ENCODE measurements around the gene SREBF1. TPM values are rescaled to one million over a fixed set of nuclear protein-coding genes. Genes with fewer than 3 reads are reported as not detected.
A peak's percentile ranks its signal among the peaks of the same experiment; 100 is the strongest.

Gene SREBF1
- total RNA-seq, 1 experiment from 2014 or later: 19.1 TPM

DNA sequence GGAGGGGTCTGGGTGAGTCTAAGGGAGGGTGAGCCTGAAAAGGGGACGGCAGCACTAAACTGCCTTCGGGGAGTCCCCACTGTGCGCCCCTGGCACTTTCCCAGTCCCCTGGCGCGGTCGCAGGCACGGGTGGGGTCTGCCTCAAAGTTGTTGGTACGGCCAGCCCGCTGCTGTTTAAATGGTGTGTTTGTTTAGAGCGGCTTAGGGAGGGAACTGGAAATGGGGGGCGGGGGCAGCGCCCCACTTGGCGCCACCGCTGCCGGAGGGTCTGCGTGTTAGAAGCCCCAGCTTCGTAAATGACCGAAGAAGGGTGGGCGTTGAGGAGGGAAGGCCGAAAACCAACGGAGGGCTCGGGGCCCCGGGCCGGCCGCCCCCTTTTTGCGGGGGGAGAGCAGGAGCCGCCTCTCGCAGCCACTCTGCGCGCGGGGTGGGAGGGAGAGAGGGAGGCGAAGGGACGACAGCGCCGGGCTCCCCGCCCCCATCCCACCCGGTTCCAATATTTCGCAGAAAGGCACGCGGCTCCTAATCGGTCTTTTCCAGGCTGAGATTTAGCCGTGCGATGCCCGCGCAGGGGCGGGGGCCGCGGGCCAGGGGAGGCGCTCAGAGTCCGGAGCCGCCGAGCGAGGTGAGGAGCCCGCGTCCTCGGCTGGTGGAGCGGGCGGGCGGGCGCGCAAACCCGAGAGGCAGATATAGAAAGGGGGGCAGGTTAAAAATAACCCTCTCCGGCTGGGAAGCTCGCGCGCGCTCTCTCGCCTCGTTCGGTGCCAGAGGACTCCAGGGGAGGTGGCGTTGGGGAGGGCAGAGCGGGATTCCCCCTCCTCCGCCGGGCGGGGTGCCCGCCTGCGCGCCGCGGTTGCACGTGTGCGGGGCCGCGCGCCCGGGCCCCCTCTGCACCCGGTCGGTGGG lies 54.9 kb downstream of the SREBF1 start:
- DNase-seq (ENCODE audit: low read depth): peak; percentile 74

DNA sequence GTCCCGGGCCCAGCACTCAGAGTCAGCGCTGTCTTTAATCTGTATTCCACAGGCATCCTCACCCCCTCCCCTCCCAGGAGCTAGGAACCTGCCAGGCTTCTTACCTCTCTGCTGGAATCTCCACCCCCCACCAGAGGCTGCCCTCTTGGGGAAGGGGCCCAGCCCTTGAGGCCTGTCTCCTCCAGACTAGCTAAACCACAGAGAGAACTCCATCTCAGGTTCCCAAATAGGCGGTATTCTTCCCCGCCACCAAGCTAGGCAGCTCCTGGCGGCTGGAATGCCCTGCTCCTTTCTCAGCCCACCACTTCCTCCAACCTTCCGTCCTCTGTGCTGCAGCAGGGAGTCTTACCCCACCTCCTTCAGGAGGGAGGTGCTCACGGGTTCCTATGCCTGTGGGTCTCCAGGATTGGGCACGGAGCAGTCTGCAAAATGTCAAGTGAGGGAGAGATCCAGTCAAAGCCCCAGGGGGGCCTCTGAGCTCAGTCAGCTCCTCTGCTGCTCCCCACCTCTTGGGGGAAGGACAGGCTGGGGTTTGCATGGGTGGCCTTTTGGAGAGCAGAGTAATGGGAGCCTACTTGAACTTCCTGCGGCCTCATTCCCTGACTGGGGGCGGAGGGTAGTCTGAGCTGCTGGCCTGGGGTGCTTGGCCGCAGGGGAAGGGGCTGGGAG lies 55.7 kb downstream of the SREBF1 start:
- DNase-seq (ENCODE audit: low read depth): peak; percentile 87

DNA sequence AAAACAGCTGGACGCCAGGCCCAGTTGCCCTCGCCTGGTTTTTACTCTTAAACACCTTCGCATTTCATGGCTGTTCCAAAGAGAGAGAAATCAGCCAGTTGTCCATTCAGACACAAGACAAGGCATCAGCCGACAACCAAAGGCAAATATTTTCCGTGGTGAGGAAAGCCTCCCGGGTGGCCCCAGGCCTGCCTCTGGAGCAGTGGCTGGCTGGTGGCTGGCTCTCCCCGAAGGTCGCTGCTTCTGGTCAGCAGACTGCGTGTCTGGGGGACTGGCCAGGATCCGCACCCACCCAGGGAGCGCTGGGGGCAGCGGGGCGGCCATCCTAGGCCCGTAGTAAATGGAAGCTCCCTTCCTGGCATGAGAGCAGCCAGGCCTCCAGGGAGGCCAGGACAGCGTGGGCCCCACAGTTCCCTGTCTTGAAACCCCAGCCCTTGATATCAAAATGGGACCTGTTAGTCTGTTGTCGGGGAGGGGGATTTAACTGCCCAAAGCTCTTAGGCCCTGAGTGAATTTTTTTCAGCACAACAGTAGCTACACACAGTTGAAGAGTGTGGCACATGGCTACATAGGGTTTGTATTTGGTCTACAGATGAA lies 57.7 kb downstream of the SREBF1 start:
- no peak for DNase-seq (ENCODE audit: low read depth)

DNA sequence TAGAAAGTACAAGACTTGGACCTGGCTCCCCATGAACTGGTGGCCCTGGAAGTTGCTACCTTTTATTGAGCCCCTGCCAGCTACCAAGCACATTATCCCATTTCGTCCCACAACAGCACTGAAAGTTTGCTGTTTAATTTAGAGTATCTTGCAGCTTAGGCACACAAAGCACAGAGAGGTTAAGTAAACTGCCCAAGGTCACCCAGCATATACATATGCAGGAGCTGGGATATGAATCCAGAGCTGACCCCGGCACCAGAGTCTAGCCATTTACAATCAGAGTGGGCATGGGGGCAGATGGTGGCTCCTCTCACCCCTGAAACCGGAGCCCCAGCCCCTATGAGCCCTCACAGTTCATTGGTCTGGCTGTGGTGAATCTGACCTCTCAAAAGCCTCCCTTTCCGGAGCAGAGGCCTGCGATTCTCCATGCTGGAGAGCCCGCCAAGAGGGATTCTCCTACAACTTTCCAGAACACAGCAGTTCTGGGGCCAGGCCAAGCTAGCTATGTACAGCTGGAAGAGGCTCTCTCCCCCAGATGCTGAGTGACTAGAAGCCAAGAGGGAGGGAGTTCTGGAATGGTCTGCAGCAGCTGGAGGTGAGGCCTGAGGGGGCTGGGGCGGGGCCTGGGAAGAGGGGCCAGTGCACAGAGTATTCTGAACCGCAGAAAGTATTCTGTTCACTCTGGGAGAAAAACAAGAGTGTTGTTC lies 58.3 kb downstream of the SREBF1 start:
- DNase-seq (ENCODE audit: low read depth): no peak

DNA sequence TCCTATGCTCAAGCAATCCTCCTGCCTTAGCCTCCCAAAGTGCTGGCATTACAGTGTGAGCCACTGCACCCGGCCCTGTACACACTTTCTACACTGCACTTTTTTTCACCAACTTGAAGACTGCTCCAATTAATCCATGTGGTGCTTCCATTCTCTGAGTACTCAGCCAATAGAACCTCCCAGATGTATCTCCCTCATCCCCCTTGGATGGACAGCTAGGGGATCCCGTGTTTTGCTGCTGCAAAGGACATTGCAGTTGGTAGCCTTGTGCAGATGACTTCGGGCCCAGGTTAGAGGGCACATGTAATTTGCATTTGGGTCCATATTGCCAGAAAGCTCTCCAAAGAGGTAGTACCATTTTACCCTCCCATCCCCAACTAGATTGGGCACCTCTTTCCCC lies 59.9 kb downstream of the SREBF1 start:
- DNase-seq (ENCODE audit: low read depth): no peak

DNA sequence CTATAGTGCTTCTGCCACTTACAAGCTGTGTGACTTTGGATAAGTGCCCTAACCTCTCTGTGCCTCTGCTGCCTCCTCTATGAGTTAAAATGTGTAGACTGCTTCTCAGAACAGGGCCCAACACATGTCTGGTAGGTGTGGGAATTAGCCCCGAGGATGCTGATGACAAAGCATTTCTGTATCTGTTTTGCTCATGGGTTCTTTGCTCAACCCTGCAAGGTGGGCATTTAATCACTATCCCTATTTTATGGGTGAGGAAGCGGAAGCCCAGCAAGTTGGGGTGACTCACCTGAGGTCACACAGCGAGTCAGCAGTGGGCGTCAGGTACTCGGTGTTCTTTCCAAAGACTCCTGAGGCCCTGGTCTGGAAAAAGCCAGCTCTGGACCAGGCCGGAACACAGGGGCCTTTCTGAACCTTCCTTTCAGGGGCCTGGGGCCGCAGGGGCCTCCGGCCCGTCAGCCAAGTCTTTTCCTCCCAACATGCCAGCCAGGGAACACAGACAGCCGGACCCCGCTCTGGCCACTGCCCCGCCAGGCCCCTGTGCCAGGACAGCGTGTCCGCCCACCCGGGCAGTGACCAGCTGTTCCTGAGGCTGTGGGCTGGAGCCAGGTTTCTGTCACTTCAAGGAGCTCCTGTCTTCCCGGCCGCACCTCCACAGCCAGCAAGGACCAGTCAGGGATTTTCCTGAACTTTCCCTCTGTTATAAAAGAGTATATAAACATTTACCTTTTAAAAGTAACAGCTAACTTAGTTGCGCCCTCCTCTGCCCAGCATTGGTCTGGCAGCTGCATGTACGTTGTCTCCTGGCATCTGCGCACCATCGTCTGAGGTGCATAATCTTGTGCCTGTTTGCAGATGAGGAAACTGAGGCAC lies 62.5 kb downstream of the SREBF1 start:
- peak; percentile 45 for DNase-seq (ENCODE audit: low read depth)

DNA sequence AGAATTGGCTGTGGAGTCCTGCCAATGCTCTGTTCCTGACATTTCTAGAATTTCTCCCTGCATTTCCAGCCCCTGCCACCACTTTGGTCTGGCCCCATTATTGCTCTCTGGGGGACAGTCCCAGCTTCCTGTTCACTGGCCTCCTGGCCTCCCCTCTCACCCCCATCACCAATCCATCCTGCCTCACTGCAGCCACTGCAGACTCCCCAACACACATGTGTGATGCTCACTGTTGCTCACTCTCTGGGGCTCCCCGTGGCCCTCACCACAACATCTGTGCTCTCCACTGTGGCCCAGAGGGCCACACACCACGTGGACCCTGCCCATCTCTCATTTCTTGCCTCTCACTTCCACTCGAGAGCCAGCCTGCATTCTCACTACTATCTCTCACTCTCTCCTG lies 64.6 kb downstream of the SREBF1 start:
- no peak for DNase-seq (ENCODE audit: low read depth)

DNA sequence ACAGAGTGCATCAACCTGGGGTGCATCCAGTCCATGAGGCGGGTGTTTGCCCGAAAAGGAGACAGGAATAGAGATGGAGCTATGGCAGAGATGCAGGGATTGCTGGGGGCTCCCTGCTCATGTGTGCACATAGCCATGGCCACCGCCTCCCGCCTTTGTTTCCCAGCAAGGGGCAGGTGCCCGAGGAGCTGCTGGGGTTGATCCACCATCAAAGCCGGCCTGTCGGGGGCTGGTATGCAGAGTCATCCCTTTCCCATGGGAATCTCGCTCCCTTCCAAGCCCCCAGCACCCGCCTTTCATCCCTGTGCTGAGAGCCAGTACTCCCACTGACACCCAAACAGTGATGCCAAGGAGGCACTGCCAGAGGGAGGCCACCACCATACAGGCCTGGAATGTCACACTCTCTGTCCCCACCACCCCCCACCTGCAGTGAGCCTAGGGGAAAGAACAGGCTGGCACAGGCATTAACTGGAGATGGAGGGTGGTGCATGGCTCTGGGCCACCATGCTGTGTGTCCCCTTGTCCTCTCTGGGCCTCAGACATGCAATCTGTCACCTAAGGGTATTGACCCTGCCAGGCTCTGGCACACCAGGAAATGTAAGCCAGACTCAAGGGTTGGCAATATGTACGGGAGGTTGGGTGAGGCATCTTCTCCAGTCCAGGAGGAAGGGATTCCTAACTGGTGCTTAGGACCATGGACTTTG lies 65.1 kb downstream of the SREBF1 start:
- DNase-seq (ENCODE audit: low read depth): no peak

DNA sequence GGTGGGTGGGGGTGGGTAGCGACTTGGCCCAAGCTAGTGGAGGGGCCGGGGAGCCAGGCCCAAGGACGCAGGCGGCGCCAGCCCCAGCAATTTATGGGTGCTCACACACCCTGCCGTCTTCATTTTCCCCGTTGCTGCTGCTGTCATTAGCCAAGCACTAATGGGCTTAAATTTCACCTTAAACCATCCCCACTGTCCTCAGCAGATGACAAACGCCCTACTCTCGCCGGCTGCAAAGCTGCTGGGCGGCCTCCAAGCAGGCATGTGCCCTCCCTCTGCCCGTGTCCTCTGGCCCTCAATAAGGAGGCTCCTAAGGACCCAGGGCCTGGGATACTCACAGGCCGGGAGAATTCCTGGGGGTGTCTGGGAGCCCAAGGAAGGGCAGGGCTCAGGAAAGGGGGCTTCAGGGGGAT lies 66.1 kb downstream of the SREBF1 start:
- no peak for DNase-seq (ENCODE audit: low read depth)

DNA sequence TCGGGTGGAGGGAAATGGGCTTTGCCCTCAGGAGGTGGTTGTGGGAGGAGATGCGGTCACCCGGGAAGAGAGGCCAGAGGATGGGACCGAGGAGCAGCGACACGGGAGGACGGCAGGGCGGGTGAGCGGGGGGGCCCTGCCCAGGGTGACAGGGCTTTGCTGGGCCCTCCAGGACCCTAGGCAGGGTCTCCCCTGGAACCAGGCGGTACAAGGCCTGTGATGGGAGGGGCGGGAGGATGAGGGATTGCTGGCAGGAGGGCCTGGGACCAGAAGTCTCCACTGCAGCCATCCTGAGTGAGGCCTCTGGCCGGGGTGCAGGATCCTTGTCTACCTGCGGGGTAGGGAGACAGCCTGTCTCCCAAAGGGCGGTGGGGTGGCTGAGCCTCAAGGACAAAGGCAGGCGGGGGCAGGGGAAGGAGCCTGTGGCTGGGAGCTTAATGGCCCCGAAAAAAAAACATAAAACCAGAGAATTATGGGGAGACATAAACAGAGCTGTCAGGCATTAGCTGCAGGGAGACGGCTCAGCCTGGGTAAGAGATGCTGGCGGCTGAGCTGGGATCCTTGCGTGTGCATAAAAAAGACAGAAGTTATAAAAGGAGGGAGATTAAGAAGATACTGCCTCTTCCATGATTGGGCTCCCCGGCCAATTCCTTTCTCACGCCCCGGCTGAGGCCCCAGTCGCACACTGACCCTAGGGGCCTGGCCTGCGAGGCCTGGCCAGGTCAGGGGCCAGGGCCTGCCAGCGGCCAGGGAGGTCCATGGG lies 66.7 kb downstream of the SREBF1 start:
- DNase-seq (ENCODE audit: low read depth): no peak

DNA sequence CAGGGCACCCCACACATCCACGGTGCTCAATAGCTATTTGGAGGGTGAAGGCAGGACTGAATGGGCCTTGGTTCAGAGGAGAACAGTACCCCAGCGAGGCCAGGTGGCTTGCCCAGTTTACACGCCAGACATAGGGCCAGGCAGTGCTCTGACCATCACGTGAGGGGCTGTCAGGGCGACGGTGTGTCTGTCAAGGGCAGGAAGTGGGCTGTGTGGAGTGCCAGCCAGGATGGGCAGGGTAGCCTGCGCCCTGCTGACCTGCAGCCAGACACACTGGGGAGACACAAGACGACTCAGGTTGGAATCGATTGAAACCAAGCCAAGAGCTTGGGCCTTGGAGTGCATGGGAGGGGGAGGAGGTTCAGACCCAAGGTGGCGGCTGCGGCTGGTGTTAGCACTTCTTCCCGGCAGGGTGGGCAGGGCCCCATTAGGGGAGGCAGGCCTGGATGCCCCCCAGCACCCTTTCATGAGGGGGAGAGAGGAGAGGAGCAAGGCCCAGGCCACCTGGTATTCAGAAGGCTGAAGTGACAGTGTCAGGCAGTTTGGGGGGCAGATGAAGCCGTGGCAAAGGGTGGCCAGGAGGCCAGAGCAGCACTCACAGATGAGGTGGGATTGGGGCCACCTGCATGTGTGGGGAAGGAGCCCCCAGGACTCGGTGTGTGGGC lies 68.2 kb downstream of the SREBF1 start:
- DNase-seq (ENCODE audit: low read depth): no peak

DNA sequence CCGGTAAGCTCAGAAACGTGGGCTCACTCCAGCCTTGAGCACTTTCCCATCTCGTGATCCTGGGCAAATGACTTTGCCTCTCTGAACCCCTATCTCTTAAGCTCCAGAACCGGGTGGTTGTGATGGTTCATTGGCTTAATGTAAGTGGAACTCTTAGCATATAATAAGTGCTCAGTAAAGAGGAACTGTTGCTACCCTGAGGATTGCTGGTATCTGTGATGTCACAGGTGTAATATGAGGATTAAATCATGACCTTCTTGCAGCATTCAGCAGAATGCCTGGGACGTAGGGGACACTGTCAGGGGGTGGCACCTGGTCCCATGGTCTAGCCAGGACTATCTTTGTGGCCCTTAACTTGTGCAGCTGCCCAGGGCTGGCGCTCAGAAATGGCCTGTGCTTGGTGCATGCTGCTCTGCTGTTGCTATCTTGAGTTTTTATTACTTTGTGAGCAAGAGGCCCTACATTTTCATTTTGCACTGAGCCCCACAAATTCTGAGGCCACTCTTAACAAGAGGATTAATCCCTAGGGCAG lies 68.8 kb downstream of the SREBF1 start:
- no peak for DNase-seq (ENCODE audit: low read depth)

DNA sequence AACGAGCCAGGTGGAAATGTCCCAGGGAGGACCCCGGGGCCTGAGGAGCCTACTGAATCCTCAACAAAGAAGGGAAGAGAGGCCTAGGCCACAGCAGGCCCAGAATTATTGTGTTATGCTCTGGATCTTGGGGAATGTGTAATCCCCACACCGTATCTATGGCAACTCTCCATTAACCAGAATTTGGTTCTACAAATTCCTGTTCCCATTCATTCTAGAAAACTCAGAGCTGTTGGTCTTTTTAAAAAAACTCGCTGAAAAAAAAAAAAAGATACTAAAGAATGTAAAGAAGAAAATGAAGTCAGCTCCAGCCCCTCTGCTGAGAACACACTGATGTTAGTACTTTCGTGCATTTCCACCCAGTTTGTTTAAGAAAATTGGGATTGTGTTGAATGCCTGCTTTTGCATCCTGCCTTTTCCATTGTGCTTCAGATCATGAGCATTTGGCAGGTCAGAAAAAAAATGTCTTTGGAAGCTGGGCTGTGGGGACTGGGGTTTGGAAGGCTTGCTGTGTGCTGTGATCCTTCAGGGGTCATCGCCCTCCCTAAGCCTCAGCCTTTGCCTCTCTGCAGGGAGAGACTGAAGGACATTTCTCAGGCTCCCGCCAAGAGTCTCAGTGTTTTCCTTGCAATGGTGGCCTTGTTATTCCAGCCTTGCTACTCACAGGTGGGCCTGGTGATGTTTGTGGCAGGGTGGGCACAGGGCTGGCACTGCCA lies 69.5 kb downstream of the SREBF1 start:
- no peak for DNase-seq (ENCODE audit: low read depth)

DNA sequence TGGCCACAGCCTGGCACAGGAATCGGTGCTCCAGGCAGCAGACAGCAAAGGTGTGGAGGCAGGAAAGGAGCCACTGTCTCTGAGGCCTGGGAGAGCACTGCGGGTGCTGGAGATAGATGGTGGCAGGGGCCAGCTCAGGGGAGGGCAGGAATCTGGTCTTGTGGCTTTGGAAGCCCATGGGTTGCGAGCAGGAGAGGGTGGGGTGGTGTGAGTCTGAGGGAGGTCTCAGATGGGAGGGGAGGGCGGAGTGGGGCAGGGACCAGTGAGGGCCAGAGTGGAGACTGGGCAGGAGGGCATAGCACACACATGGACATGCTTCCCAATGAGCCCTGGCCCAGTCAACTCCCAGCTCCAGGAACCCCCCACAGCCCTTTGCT lies 70.1 kb downstream of the SREBF1 start:
- DNase-seq (ENCODE audit: low read depth): no peak

DNA sequence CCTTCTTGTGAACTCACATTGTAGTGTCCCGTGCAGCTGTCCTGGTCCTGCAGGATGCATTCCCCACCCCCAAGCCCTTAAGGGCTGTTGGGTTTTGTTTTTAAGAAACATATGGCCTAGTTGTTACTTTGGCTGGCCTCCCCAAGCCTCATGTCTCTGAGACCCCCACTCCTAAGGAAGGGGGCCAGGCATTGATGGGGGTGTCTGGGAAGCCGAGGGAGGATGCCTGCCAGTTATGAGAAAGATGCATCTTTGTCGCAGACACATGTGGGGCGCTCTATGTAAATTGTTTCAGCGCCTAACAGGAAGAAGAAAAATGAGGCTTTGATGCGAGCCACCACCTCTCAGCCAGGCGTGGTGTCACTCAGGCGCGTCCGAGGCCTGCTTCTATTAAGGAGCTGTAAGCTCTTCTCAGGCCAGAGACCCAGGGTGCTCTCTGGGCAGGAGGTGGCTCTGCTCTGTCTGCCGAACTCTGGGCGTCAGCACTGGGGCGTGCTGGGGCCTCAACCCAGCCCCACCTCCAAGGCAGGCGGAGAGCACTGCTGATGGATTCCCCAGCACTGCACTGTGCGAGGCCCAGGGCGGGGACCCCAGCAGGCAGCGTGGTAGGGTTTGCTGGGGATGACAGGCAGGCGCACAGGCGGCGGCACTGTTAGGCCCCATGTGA lies 70.6 kb downstream of the SREBF1 start:
- DNase-seq (ENCODE audit: low read depth): no peak

DNA sequence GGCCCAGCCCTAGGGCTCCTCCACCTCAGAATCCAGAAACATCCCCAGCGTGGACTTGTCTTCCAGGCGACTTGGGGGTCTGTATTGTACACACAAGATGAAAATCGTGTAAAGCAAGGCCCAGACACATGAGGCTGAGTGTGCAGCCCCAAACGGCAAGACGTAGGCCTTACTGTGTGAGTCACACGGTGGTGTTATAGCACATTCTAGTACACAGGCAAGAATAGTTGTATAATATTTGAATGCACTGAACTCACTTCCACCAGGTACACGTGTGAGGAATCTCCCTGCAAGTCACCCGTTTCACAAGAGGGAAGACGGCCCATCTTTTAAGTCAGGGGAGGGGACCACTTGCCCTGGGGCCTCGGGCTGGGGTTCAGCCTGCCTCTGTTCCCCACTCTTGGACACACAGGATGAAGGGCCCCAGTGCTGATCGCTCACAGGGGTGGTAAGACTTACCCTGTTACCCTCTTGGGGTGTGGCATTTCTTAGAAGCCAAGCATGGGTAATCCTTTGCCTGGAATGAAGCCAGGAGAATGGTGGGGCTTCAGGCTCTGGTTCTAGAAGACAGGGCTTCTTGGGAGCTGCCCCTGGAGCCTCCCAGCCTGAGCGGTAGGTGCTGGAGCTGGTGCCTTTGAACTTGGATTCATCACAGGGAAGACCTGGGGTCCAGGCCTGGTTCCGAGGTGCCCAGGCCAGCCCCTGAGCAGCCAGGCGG lies 71.3 kb downstream of the SREBF1 start:
- no peak for DNase-seq (ENCODE audit: low read depth)

DNA sequence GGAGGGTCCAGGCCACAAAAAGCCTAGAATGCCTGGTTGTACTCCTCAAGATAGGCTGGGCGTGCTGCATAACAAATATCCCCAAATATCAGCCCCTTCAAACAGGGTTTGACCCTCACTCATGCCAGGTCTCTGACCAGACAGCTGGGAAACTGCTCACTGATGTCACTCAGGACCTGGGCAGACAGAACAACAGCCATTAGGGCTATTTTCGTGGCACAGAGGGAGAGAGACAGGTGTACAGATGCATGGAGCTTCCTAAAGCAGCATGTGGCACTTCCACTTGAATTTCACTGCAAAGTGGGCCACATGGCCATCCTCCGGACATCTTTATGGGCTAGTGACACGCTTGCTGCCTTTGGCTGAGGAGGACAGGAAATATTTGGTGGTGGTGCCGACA lies 73.1 kb downstream of the SREBF1 start:
- no peak for DNase-seq (ENCODE audit: low read depth)
